Measurements from ENCODE around the gene ADAMTS8.

Gene ADAMTS8

DNA sequence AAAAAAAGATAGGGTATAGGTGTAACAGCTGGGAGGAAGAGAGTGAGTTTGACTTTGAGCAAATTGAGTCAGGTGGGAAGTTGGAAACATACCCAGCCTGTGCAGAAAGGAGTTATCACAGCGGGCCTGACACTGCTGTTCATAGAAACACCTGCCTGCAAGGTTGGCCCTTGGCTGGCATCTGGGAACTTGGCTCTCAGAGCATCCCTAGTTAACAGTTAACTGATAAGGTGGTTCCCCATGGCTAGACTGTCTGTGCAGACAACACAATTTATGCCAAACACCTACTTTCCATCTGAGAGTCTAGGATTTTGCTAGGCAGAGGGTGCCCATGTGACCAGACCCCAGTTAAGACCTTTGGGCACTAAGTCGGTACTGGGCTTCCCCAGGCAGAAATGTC is 31.4 kb downstream of the ADAMTS8 start:
- no CpG with 5 or more reads among the region's 2 CpGs for WGBS, 2 donors (ENCODE audit: extremely low coverage in 2 of 2, insufficient read length in 2 of 2, insufficient replicate concordance in 1 of 2)
- Histone ChIP-seq H2BK5ac (ENCODE audit: low read length) (no peak overlapping the region), H3K18ac (ENCODE audit: low read length) (no peak overlapping the region), H3K4me3 (ENCODE audit: low read length in 2 of 2) (no peak overlapping the region), H3K36me3 (replicated peaks in 1 of 2; ENCODE audit: control insufficient read depth in 2 of 2, insufficient read depth in 2 of 2, low read length in 2 of 2) (no peaks in the 10 kb centered on the region), H3K4ac (ENCODE audit: low read length) (no peak overlapping the region), H4K91ac (ENCODE audit: low read depth, low read length, poor library complexity) (no peak overlapping the region), H3K4me2 (ENCODE audit: insufficient read depth, low read length, poor library complexity, severe bottlenecking) (no peak overlapping the region), H3K9ac (ENCODE audit: low read depth, low read length, poor library complexity) (no peak overlapping the region), H3K4me1 (ENCODE audit: control insufficient read depth in 2 of 2, insufficient read depth in 1 of 2, low read depth in 1 of 2, low read length in 2 of 2) (peaks cover 7 to 14% of the 10 kb centered on the region in 2 donors), H3K27ac (replicated peaks; ENCODE audit: low read length) (no peak overlapping the region), H3K27me3 (ENCODE audit: control insufficient read depth in 3 of 3, insufficient read depth in 3 of 3, low read depth in 1 of 3, low read length in 3 of 3) (peaks cover 0 to 5% (median 0%) of the 10 kb centered on the region in 3 experiments), H3K14ac (ENCODE audit: low read length) (no peak overlapping the region), H2BK15ac (ENCODE audit: low read length) (no peak overlapping the region), H2BK120ac (ENCODE audit: low read depth, low read length) (no peak overlapping the region), H2AK5ac (ENCODE audit: low read depth, low read length) (no peak overlapping the region), H3K79me1 (ENCODE audit: low read depth, low read length) (no peaks in the 10 kb centered on the region), H3K9me3 (replicated peaks in 1 of 2; ENCODE audit: control insufficient read depth in 2 of 2, insufficient read depth in 1 of 2, low read depth in 1 of 2, low read length in 2 of 2) (no peaks in the 10 kb centered on the region), H3K23ac (ENCODE audit: low read depth, low read length, poor library complexity) (no peak overlapping the region), H2BK12ac (ENCODE audit: low read length) (no peak overlapping the region), H2AFZ (ENCODE audit: low read length) (no peak overlapping the region), H4K8ac (ENCODE audit: low read depth, low read length) (no peak overlapping the region)
- DNase-seq (ENCODE audit: low spot score): no peak

DNA sequence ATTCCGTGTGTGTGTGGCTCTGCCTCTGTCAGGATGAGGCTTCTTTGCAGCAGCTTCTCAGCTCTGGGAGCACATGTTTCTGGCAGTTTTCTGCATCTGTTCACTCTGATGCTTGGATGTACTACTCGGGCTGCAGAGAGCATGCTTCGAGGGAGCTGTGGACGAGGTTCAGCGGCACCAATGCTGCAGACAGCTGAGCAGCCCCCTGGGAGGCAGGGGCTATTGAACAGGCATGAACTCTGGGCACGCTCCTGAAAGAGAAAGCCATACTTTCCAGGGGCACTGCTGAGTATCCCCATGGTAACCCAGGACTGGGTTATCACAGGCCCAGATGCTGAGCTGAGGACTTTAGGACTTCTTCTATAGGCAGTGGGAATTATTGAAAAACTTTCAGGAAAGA is 33.8 kb downstream of the ADAMTS8 start:
- Histone ChIP-seq H3K27me3 (ENCODE audit: control insufficient read depth in 3 of 3, insufficient read depth in 3 of 3, low read depth in 1 of 3, low read length in 3 of 3) (peaks cover 0 to 5% (median 0%) of the 10 kb centered on the region in 3 experiments), H3K4ac (ENCODE audit: low read length) (no peak overlapping the region), H2BK120ac (ENCODE audit: low read depth, low read length) (no peak overlapping the region), H3K36me3 (replicated peaks in 1 of 2; ENCODE audit: control insufficient read depth in 2 of 2, insufficient read depth in 2 of 2, low read length in 2 of 2) (no peaks in the 10 kb centered on the region), H2BK5ac (ENCODE audit: low read length) (no peak overlapping the region), H3K14ac (ENCODE audit: low read length) (no peak overlapping the region), H3K9ac (ENCODE audit: low read depth, low read length, poor library complexity) (peak overlapping the region; percentile 63), H3K79me1 (ENCODE audit: low read depth, low read length) (no peaks in the 10 kb centered on the region), H2AK5ac (ENCODE audit: low read depth, low read length) (no peak overlapping the region), H2AFZ (ENCODE audit: low read length) (no peak overlapping the region), H3K4me2 (ENCODE audit: insufficient read depth, low read length, poor library complexity, severe bottlenecking) (no peak overlapping the region), H2BK12ac (ENCODE audit: low read length) (no peak overlapping the region), H4K8ac (ENCODE audit: low read depth, low read length) (no peak overlapping the region), H3K18ac (ENCODE audit: low read length) (peak overlapping the region; percentile 63), H3K27ac (replicated peaks; ENCODE audit: low read length) (no peak overlapping the region), H3K4me1 (ENCODE audit: control insufficient read depth in 2 of 2, insufficient read depth in 1 of 2, low read depth in 1 of 2, low read length in 2 of 2) (peaks cover 7 to 14% of the 10 kb centered on the region in 2 donors), H3K4me3 (ENCODE audit: low read length in 2 of 2) (no peak overlapping the region), H4K91ac (ENCODE audit: low read depth, low read length, poor library complexity) (no peak overlapping the region), H3K23ac (ENCODE audit: low read depth, low read length, poor library complexity) (no peak overlapping the region), H3K9me3 (replicated peaks in 1 of 2; ENCODE audit: control insufficient read depth in 2 of 2, insufficient read depth in 1 of 2, low read depth in 1 of 2, low read length in 2 of 2) (no peaks in the 10 kb centered on the region), H2BK15ac (ENCODE audit: low read length) (no peak overlapping the region)
- WGBS, 2 donors (ENCODE audit: extremely low coverage in 2 of 2, insufficient read length in 2 of 2, insufficient replicate concordance in 1 of 2): no CpG with 5 or more reads among the region's 6 CpGs
- no peak for DNase-seq (ENCODE audit: low spot score)

DNA sequence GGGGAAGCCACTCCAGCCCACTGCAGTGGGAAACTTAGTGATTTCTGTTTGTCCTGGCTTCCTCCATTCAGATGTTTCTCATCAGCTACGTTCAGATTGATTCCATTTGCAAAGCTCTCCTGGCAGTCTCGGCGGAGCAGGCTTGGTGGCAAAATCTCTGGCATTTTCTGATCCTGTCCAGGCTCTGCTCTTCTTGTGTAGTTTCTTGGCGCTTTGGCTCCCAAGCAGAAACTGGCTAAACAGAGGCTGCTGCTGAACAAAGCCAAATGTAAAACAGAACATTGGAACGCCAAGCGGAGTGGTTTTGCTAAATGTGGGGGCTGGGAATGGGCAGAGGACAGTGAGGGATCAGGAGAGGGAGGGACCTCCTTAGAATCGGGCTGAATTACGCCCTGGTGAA is 36.7 kb downstream of the ADAMTS8 start:
- Histone ChIP-seq H3K79me1 (ENCODE audit: low read depth, low read length) (no peaks in the 10 kb centered on the region), H2BK5ac (ENCODE audit: low read length) (no peak overlapping the region), H3K4me1 (ENCODE audit: control insufficient read depth in 2 of 2, insufficient read depth in 1 of 2, low read depth in 1 of 2, low read length in 2 of 2) (peaks cover 7 to 14% of the 10 kb centered on the region in 2 donors), H4K8ac (ENCODE audit: low read depth, low read length) (no peak overlapping the region), H2BK15ac (ENCODE audit: low read length) (no peak overlapping the region), H3K4me3 (ENCODE audit: low read length in 2 of 2) (no peak overlapping the region), H3K27me3 (ENCODE audit: control insufficient read depth in 3 of 3, insufficient read depth in 3 of 3, low read depth in 1 of 3, low read length in 3 of 3) (peaks cover 0 to 5% (median 0%) of the 10 kb centered on the region in 3 experiments), H3K14ac (ENCODE audit: low read length) (no peak overlapping the region), H3K27ac (replicated peaks; ENCODE audit: low read length) (no peak overlapping the region), H3K23ac (ENCODE audit: low read depth, low read length, poor library complexity) (no peak overlapping the region), H2AK5ac (ENCODE audit: low read depth, low read length) (no peak overlapping the region), H3K4me2 (ENCODE audit: insufficient read depth, low read length, poor library complexity, severe bottlenecking) (no peak overlapping the region), H3K9me3 (replicated peaks in 1 of 2; ENCODE audit: control insufficient read depth in 2 of 2, insufficient read depth in 1 of 2, low read depth in 1 of 2, low read length in 2 of 2) (no peaks in the 10 kb centered on the region), H3K4ac (ENCODE audit: low read length) (no peak overlapping the region), H2BK120ac (ENCODE audit: low read depth, low read length) (no peak overlapping the region), H3K18ac (ENCODE audit: low read length) (no peak overlapping the region), H2BK12ac (ENCODE audit: low read length) (no peak overlapping the region), H2AFZ (ENCODE audit: low read length) (peak overlapping the region; percentile 9), H4K91ac (ENCODE audit: low read depth, low read length, poor library complexity) (no peak overlapping the region), H3K36me3 (replicated peaks in 1 of 2; ENCODE audit: control insufficient read depth in 2 of 2, insufficient read depth in 2 of 2, low read length in 2 of 2) (no peaks in the 10 kb centered on the region), H3K9ac (ENCODE audit: low read depth, low read length, poor library complexity) (no peak overlapping the region)
- WGBS, 2 donors (ENCODE audit: extremely low coverage in 2 of 2, insufficient read length in 2 of 2, insufficient replicate concordance in 1 of 2): no CpG with 5 or more reads among the region's 8 CpGs
- no peak for DNase-seq (ENCODE audit: low spot score)

DNA sequence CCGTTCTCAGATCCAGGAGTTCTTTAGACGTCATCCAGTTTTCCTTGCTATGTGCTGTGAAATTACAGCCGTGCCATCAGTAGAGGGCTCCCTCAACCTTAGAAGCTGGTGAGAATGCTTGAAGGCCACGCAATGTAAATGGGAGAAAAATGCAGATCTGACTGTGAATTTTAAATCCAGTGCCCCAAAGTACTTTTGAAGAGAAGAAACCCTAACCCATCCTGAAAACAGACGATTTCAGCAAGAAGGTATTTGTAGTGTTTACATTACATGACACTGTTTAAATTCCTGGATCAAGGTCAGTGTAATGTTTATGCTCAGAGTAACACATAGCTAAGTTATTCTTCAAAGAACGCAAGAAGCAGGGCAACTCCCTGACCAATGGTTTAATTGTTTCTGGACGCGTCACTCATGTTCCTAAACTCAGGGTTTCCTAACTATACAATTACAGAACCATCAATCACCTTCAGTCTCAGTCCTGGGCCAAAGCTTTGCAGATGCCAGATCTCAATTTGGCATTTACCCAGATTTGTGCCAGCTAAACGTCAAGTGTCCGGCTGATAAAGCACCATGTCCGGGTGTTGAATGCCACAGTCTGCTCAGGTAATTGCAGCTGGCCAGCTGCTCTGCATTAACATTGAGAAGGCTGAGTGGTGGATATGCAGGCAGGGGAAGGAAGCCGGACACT is 38.2 kb downstream of the ADAMTS8 start:
- H4K8ac ChIP-seq (ENCODE audit: low read depth, low read length): no peak overlapping the region
- H3K14ac ChIP-seq (ENCODE audit: low read length): no peak overlapping the region
- H3K4me2 ChIP-seq (ENCODE audit: insufficient read depth, low read length, poor library complexity, severe bottlenecking): no peak overlapping the region
- no peak overlapping the region for H3K27ac ChIP-seq (replicated peaks; ENCODE audit: low read length)
- no peak overlapping the region for H2BK15ac ChIP-seq (ENCODE audit: low read length)
- no peaks in the 10 kb centered on the region for H3K36me3 ChIP-seq (replicated peaks in 1 of 2; ENCODE audit: control insufficient read depth in 2 of 2, insufficient read depth in 2 of 2, low read length in 2 of 2)
- H2AFZ ChIP-seq (ENCODE audit: low read length): no peak overlapping the region
- no peak overlapping the region for H2BK5ac ChIP-seq (ENCODE audit: low read length)
- peaks cover 0 to 5% (median 0%) of the 10 kb centered on the region in 3 experiments for H3K27me3 ChIP-seq (ENCODE audit: control insufficient read depth in 3 of 3, insufficient read depth in 3 of 3, low read depth in 1 of 3, low read length in 3 of 3)
- H3K9ac ChIP-seq (ENCODE audit: low read depth, low read length, poor library complexity): no peak overlapping the region
- no peaks in the 10 kb centered on the region for H3K79me1 ChIP-seq (ENCODE audit: low read depth, low read length)
- H2BK12ac ChIP-seq (ENCODE audit: low read length): no peak overlapping the region
- no peak overlapping the region for H3K18ac ChIP-seq (ENCODE audit: low read length)
- H3K23ac ChIP-seq (ENCODE audit: low read depth, low read length, poor library complexity): no peak overlapping the region
- H3K4me1 ChIP-seq (ENCODE audit: control insufficient read depth in 2 of 2, insufficient read depth in 1 of 2, low read depth in 1 of 2, low read length in 2 of 2): peaks cover 7 to 12% of the 10 kb centered on the region in 2 donors
- H4K91ac ChIP-seq (ENCODE audit: low read depth, low read length, poor library complexity): no peak overlapping the region
- no peak overlapping the region for H2BK120ac ChIP-seq (ENCODE audit: low read depth, low read length)
- DNase-seq (ENCODE audit: low spot score): no peak
- no peak overlapping the region for H3K4ac ChIP-seq (ENCODE audit: low read length)
- no peak overlapping the region for H3K4me3 ChIP-seq (ENCODE audit: low read length in 2 of 2)
- no peaks in the 10 kb centered on the region for H3K9me3 ChIP-seq (replicated peaks in 1 of 2; ENCODE audit: control insufficient read depth in 2 of 2, insufficient read depth in 1 of 2, low read depth in 1 of 2, low read length in 2 of 2)
- no CpG with 5 or more reads among the region's 12 CpGs for WGBS, 2 donors (ENCODE audit: extremely low coverage in 2 of 2, insufficient read length in 2 of 2, insufficient replicate concordance in 1 of 2)
- no peak overlapping the region for H2AK5ac ChIP-seq (ENCODE audit: low read depth, low read length)
